Measurements from ENCODE around the gene LRRC4C.

GRCh38 chr11:40255457-40255856 is 1204.0 kb downstream of the LRRC4C start:
- TF ChIP-seq CTCF (IDR thresholded peaks at IDR 0.05; ENCODE audit: low read length) (no peak), EZH2 (IDR thresholded peaks at IDR 0.05; ENCODE audit: borderline replicate concordance, low read length) (no peak)

Data from OCI-LY1 (cell line).